GM18870 (cell line): ENCODE data around the gene IMMP2L.
A peak's percentile ranks its signal among the peaks of the same experiment; 100 is the strongest.
"Not testable (repeated sequence)": the region's sequence is repeated elsewhere in the genome, so short reads cannot be mapped to it uniquely, and the experiment has no call there.

Experiments used
- ATAC-seq: cut with Tn5 transposase; IDR thresholded peaks from one replicate; pipeline ENCODE4 v1.9.1; 2021; ENCODE audit warnings: moderate library complexity; ENCODE audit not compliant: unreplicated experiment

The IMMP2L gene

DNA sequence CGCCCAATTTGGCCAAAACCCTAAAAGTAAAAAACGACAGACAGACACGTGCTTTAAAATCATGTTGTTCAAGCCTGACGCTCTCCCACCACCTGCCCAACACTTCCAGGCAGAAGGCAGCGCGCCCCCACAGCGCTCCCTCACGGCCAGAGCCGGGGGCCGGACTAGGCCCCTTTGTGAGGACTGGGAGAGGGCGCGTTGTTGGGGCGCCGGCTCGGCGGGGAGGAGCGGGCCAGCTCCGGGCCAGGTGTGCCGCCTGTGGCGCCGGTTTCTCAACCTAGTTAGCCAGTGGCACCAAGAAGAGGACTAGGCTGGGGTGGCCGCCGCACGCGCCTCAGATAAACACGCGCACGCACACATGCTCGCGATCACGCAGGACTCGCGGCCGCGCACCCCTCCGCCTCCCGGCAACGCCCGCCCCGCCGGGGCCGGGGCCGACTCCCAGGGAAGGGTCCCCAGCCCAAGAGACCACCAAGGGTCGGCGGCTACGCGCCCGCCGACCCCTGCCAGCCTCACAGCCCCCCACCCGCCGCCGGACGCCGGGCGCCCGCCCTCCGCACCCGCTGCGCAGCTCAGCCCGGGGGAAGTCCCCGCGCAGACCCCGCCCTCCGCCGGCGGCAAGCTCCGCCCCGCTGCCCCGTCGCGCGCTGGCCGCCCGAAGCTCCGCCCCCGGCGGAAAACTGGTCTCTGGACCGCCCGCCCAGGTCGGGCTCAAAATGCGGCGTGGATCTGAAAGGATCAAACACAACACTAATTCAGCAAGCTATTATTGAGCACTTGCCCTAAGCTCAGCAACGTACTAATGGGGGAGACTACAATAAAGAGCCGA lies at the start of gene IMMP2L:
Gene IMMP2L, minus strand, starts transcription at position 589 of the 829 bp plus-strand sequence.
- ATAC-seq: peak; percentile 56

DNA sequence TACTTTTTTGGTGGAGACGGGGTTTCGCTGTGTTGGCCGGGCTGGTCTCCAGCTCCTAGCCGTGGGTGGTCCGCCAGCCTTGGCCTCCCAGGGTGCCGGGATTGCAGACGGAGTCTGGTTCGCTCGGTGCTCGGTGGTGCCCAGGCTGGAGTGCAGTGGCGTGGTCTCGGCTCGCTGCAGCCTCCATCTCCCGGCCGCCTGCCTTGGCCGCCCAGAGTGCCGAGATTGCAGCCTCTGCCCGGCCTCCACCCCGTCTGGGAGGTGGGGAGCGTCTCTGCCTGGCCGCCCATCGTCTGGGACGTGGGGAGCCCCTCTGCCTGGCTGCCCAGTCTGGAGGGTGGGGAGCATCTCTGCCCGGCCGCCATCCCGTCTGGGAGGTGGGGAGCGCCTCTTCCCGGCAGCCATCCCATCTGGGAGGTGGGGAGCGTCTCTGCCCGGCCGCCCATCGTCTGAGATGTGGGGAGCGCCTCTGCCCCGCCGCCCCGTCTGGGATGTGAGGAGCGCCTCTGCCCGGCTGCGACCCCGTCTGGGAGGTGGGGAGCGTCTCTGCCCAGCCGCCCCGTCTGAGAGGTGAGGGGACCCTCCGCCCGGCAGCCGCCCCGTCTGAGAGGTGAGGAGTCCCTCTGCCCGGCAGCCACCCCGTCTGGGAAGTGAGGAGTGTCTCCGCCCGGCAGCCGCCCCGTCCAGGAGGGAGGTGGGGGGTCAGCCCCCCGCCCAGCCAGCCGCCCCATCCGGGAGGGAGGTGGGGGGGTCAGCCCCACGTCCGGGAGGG lies 47.4 kb upstream of the IMMP2L start:
- ATAC-seq: not testable (repeated sequence)

GRCh38 chr7:111607621-111608020 lies 45.3 kb upstream of the IMMP2L start:
- no peak for ATAC-seq

GRCh38 chr7:111605246-111605645 lies 43.0 kb upstream of the IMMP2L start:
- ATAC-seq: no peak

- ATAC-seq: no peak
These were observed 37.8 kb upstream of the IMMP2L start for GRCh38 chr7:111600091-111600490.

- no peak for ATAC-seq
These were observed 33.5 kb upstream of the IMMP2L start for GRCh38 chr7:111595780-111596179.

DNA sequence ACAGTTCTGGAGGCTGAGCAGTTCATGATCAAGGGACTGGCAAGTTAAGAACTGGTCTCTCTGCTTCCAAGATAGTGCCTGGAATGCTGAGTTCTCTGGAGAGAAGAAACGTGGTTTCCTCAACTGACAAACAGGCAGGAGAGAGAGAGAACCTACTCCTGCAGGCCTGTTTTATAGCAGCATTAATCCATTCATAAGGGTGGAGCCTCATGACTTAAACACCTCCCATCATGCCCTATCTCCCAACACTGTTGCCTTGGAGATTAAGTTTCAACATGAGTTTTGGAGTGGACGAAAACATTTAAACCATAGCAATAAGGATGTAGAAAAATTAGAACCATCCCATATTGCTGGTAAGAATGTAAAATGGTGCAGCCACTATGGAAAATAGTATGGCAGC lies 32.3 kb upstream of the IMMP2L start:
- no peak for ATAC-seq

DNA sequence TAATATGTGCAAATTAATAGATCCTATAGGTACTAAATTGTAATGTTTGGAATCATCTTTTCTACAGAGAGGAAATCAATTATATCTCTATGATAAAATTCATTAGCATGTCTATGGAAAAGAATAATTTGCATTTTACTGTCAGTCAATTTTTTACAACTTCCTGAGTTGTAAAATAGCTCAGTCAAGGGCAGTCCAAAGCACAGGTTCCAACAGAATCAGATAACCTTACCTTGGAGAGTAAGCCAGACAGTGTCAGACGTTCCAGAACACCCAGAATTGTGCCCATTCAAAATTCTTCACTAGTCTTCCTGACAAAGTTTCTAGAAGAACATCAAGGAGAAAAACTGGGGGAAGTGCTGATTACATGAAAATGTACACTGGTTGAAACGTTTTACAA lies 31.1 kb upstream of the IMMP2L start:
- ATAC-seq: no peak

DNA sequence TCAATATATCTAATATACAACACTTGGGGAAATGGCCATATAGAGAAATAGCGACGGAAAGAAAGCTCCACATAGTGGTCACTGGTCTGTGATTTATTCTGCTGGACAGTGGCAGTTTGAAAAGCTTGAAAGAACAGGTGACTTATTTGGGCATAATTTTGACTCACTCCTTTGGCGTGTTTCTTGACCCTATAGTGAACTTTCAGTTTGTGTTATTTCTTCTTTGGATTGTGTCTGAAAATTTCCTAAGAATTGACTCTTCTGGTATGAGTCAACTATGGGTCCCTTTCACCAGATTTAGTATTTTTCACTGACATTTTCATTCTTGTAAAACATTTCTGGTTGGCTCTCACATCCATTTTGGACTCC lies 25.8 kb upstream of the IMMP2L start:
- no peak for ATAC-seq

GRCh38 chr7:111587410-111588064 lies 25.2 kb upstream of the IMMP2L start:
- ATAC-seq: no peak

DNA sequence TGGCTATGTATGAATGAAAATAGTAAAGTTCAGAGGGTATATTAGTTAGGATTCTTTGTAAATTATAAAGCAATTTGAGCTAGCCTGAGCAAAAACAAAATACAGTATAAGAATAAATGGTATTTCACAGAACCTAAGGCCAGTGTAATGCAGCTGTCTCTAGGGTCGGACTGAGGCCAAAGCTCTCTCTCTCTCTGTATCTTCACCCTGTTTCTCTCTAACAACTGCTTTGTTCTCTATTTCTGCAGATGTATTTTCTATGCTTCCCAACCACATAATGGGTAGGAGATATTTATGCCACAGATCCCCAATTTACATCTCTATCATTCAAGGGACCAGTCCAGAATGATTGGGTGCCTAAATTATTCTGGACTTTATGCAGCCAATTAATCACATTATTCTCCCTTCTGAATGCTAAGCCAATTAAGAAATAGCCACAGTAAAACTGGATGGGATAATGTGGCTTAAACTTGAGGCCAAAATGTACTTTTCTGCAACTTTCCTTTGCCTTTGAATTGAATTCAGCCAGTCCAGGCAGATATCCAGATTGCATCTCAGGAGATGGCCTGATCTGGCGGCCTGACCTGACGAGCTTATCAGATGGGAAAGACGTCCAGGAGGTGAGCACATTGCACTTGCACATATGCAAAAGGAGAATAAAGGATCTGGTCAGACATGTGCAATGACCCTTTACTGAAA lies 24.6 kb upstream of the IMMP2L start:
- no peak for ATAC-seq

DNA sequence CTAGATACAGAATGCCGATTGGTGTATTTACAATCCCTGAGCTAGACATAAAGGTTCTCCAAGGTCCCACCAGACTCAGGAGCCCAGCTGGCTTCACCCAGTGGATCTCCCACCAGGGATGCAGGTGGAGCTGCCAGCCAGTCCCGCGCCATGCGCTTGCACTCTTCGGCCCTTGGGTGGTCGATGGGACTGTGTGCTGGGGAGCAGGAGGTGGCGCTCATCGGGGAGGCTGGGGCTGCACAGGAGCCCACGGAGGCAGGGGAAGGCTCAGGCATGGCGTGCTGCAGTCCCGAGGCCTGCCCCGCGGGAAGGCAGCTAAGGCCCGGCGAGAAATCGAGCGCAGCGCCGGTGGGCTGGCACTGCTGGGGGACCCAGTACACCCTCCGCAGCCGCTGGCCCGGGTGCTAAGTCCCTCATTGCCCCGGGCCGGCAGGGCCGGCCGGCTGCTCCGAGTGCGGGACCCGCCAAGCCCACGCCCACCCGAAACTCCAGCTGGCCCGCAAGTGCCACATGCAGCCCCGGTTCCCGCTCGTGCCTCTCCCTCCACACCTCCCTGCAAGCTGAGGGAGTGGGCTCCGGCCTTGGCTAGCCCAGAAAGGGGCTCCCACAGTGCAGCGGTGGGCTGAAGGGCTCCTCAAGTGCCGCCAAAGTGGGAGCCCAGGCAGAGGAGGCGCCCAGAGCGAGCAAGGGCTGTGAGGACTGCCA lies 19.6 kb upstream of the IMMP2L start:
- ATAC-seq: not testable (repeated sequence)

DNA sequence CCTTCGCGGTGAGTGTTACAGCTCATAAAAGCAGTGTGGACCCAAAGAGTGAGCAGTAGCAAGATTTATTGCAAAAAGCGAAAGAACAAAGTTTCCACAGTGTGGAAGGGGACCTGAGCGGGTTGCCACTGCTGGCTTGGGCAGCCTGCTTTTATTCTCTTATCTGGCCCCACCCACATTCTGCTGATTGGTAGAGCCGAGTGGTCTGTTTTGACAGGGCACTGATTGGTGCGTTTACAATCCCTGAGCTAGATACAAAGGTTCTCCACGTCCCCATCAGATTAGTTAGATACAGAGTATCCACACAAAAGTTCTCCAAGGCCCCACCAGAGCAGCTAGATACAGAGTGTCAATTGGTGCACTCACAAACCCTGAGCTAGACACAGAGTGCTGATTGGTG lies 18.9 kb upstream of the IMMP2L start:
- not testable (repeated sequence) for ATAC-seq

- no peak for ATAC-seq
These were observed 16.5 kb upstream of the IMMP2L start for GRCh38 chr7:111578754-111579153.

DNA sequence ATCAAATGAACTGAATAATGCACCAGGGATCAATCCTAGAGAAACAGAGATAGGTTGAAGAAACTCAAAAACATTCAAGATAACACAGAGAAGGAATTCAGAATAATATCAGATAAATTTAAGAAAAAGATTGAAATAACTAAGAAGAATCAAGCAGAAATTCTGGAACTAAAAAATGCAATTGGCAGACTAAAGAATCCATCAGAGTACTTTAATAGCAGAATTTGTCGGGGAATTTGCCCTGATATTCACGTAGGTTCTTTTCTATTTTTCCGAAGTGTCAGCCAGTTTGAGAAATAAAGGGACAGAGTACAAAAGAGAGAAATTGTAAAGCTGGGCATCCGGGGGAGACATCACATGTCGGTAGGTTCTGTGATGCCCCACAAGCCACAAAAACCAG lies 9.4 kb upstream of the IMMP2L start:
- no peak for ATAC-seq

DNA sequence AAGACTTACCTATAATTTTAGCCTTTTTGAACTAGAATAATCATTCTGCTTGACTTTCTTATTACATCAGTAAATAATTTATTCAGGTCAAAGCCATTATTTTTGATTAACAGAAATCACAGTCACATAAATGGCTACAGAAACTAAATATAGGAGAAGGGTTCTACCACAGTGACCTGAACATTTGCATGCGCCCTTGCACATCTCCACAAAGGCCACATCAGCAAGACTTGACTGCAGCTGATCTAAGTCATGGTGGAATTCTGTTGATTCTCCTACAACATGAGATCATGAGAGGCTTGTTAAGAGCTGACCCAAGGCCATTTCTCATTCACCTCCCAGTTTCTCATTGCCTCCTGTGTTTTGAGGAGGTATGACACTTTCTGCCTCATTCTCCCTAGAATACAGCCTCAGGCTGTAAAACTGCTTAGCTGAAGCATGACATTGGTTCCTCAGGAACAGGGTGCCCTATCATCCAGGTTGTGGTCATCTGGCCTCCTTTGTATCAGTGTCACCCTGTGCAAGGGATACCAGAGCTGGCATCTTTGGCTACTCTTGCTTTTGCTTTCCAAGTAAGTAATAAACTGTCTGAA lies 6.7 kb upstream of the IMMP2L start:
- ATAC-seq: no peak

GRCh38 chr7:111568419-111568818 lies 6.1 kb upstream of the IMMP2L start:
- no peak for ATAC-seq

GRCh38 chr7:111564078-111564477 lies 1.8 kb upstream of the IMMP2L start:
- ATAC-seq: no peak

DNA sequence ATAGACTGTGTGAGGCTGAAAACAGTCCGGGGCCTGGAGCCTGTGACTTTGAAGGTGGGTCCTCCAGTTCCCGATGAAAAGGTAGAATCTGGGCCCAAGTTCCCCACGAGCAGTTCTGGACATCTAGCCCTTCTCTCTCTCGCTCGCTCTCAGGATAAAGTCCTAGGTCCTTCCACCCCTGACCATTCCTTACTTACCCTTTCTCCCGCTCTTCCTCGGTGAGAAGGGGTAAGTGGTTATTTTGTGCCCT lies 713 bp downstream of the IMMP2L start:
- ATAC-seq: no peak
